Colonic mucosa (tissue), 4 donors: Measurements from ENCODE around the gene AOPEP. TPM values are rescaled to one million over a fixed set of nuclear protein-coding genes. Genes with fewer than 3 reads are reported as not detected.

Experiments
- DNase-seq: peaks from one replicate; pipeline ENCODE4 v3.0.0-alpha.2; 2020
- H3K27ac ChIP-seq: fragments of 200-600 bp; one replicate; pipeline ENCODE4 v1.8.0; 2021
- H3K27me3 ChIP-seq: fragments of 200-600 bp; one replicate; pipeline ENCODE4 v1.8.0; 2021
- H3K36me3 ChIP-seq: fragments of 200-600 bp; one replicate; pipeline ENCODE4 v1.8.0; 2021
- H3K4me1 ChIP-seq: fragments of 200-600 bp; one replicate; pipeline ENCODE4 v1.8.0; 2021; ENCODE audit warnings: mild to moderate bottlenecking
- H3K4me3 ChIP-seq: fragments of 200-600 bp; one replicate; pipeline ENCODE4 v1.8.0; 2021
- H3K9ac ChIP-seq, 2 donors: one replicate each; pipeline ENCODE4 v1.7.0; 2013; ENCODE audit warnings: control low read depth in 2 of 2, low read depth in 2 of 2, low read length in 2 of 2
- H3K9me3 ChIP-seq: fragments of 200-600 bp; one replicate; pipeline ENCODE4 v1.8.0; 2021
- intact Hi-C: fragments of 100-400 bp; cut with DNase I; formaldehyde crosslinking; loops from one replicate; pipeline ENCODE4 v1.14.1; 2022
- total RNA-seq, 2 donors: library from RNA; stranded (reverse); fragmentation: NEBNext Ultra II Directional in 1 of 2; extraction: Animal tissue kit (Norgen Biotek cat#: 25700) in 1 of 2; gene quantifications; one replicate each; pipeline ENCODE4 v1.2.1, GENCODE V29; 2021
- TF ChIP-seq, protein P1 (sequence below): fragments of 200-600 bp; IDR thresholded peaks from one replicate; pipeline ENCODE4 v1.8.0; 2022; ENCODE audit warnings: antibody characterized with exemption, mild to moderate bottlenecking
- donor health status: healthy.
- donor health status: DM: no; HTN: no; CAD: no.
- donor health status: DM: no; HTN: no; CAD: no.

Gene AOPEP
- total RNA-seq, 2 donors from 2014 or later, result 38.4 to 43.2 TPM

- Histone ChIP-seq H3K9ac (no peak overlapping the region), H3K36me3 (no peaks in the 10 kb centered on the region), H3K4me3 (no peak overlapping the region), H3K27me3 (no peaks in the 10 kb centered on the region), H3K27ac (no peak overlapping the region), H3K9me3 (no peaks in the 10 kb centered on the region), H3K4me1 (no peaks in the 10 kb centered on the region)
- DNase-seq, result no peak
- intact Hi-C loops, result loop anchor here (10.0 kb wide), 1 partner anchor 227 kb away; no protein-coding TSS in a partner anchor
- TF ChIP-seq, protein P1, sequence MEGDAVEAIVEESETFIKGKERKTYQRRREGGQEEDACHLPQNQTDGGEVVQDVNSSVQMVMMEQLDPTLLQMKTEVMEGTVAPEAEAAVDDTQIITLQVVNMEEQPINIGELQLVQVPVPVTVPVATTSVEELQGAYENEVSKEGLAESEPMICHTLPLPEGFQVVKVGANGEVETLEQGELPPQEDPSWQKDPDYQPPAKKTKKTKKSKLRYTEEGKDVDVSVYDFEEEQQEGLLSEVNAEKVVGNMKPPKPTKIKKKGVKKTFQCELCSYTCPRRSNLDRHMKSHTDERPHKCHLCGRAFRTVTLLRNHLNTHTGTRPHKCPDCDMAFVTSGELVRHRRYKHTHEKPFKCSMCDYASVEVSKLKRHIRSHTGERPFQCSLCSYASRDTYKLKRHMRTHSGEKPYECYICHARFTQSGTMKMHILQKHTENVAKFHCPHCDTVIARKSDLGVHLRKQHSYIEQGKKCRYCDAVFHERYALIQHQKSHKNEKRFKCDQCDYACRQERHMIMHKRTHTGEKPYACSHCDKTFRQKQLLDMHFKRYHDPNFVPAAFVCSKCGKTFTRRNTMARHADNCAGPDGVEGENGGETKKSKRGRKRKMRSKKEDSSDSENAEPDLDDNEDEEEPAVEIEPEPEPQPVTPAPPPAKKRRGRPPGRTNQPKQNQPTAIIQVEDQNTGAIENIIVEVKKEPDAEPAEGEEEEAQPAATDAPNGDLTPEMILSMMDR, result no peak
These were observed 285.7 kb downstream of the AOPEP start for GRCh38 chr9:95012035-95012708.

GRCh38 chr9:95012902-95013301 lies 286.4 kb downstream of the AOPEP start:
- TF ChIP-seq, protein P1, result no peak
- no peaks in the 10 kb centered on the region for H3K36me3 ChIP-seq
- no peaks in the 10 kb centered on the region for H3K27me3 ChIP-seq
- no peaks in the 10 kb centered on the region for H3K9me3 ChIP-seq
- intact Hi-C loops, result loop anchor here (10.0 kb wide), 1 partner anchor 228 kb away; no protein-coding TSS in a partner anchor
- H3K4me1 ChIP-seq, result no peaks in the 10 kb centered on the region
- H3K4me3 ChIP-seq, result no peak overlapping the region
- DNase-seq, result no peak
- H3K9ac ChIP-seq, result no peak overlapping the region
- no peak overlapping the region for H3K27ac ChIP-seq

DNA sequence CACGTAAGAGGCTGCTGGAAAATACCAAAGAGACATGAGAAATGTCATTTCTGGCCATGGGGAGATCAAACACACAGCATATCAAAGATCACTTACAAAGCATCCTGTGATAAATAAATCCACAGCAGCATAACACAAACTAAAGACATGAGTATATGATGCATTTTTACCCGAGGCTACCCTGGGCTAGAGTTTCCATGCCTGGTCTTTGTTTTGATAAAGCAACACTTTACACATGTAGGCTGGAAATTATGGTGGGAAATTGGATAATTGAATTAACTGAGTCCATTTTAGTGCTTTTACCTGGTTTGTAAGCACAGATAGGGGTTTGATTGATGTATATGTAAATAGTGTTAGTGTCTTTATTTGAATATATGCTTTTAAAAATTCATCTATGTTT lies 288.4 kb downstream of the AOPEP start:
- no peaks in the 10 kb centered on the region for H3K4me1 ChIP-seq
- DNase-seq, result no peak
- no peaks in the 10 kb centered on the region for H3K36me3 ChIP-seq
- TF ChIP-seq, protein P1, result no peak
- no peak overlapping the region for H3K9ac ChIP-seq
- no peak overlapping the region for H3K27ac ChIP-seq
- no peaks in the 10 kb centered on the region for H3K27me3 ChIP-seq
- intact Hi-C loops, result loop anchor here (10.0 kb wide), 1 partner anchor 230 kb away; no protein-coding TSS in a partner anchor
- no peak overlapping the region for H3K4me3 ChIP-seq
- H3K9me3 ChIP-seq, result no peaks in the 10 kb centered on the region

DNA sequence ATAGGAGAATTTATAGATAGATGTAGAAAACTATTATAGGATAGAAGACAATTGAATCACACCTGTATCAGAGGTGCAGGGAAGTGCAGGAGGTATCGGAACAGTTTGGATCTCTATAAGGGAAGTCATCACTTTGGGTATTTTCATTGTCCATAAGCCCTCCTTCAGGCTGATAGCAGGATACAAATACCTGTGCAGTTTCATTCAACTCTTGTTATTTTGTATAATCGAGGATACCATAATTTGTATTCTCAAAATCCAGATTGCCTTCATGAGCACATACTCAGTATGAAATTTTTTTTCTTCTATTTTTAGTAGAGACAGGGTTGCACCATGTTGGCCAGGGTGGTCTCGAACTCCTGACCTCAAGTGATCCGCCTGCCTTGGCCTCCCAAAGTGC lies 289.1 kb downstream of the AOPEP start:
- Histone ChIP-seq H3K4me1 (no peaks in the 10 kb centered on the region), H3K27me3 (no peaks in the 10 kb centered on the region), H3K9ac (no peak overlapping the region), H3K4me3 (no peak overlapping the region), H3K27ac (no peak overlapping the region), H3K36me3 (no peaks in the 10 kb centered on the region), H3K9me3 (no peaks in the 10 kb centered on the region)
- TF ChIP-seq, protein P1, result no peak
- DNase-seq, result no peak
- intact Hi-C loops, result loop anchor here (10.0 kb wide), 1 partner anchor 231 kb away; no protein-coding TSS in a partner anchor

- H3K9ac ChIP-seq, result no peak overlapping the region
- no peaks in the 10 kb centered on the region for H3K4me1 ChIP-seq
- no peak for DNase-seq
- TF ChIP-seq, protein P1, result no peak
- H3K9me3 ChIP-seq, result no peaks in the 10 kb centered on the region
- no peaks in the 10 kb centered on the region for H3K36me3 ChIP-seq
- H3K27ac ChIP-seq, result peak overlapping the region; percentile 34
- intact Hi-C loops, result loop anchor here (10.0 kb wide), 1 partner anchor 232 kb away; no protein-coding TSS in a partner anchor
- H3K4me3 ChIP-seq, result no peak overlapping the region
- H3K27me3 ChIP-seq, result no peaks in the 10 kb centered on the region
These were observed 290.6 kb downstream of the AOPEP start for GRCh38 chr9:95017062-95017461.
